Mesothelial cell of epicardium (in vitro differentiated cells): ENCODE data around the gene AOC1. TPM values are rescaled to one million over a fixed set of nuclear protein-coding genes. Genes with fewer than 3 reads are reported as not detected.
A peak's percentile ranks its signal among the peaks of the same experiment; 100 is the strongest.

ENCODE experiments used
- DNase-seq, 2 experiments: peaks; one replicate each; pipeline ENCODE4 v3.0.0; 2021; ENCODE audit warnings: low spot score in 2 of 2; ENCODE audit not compliant: unreplicated experiment in 2 of 2
- H3K27ac Mint-ChIP-seq: 2 replicates; pipeline ENCODE4 v1.8.0; 2021; ENCODE audit warnings: mixed read lengths
- H3K27me3 Mint-ChIP-seq: 2 replicates; pipeline ENCODE4 v1.8.0; 2021; ENCODE audit warnings: low read depth, mixed read lengths
- H3K36me3 Mint-ChIP-seq: 2 replicates; pipeline ENCODE4 v1.8.0; 2021; ENCODE audit warnings: mixed read lengths
- H3K4me1 Mint-ChIP-seq: 2 replicates; pipeline ENCODE4 v1.8.0; 2021; ENCODE audit warnings: mixed read lengths
- H3K4me3 Mint-ChIP-seq: 2 replicates; pipeline ENCODE4 v1.8.0; 2021; ENCODE audit warnings: mild to moderate bottlenecking, moderate library complexity, mixed read lengths
- H3K9me3 Mint-ChIP-seq: 2 replicates; pipeline ENCODE4 v1.8.0; 2021; ENCODE audit warnings: mixed read lengths
- total RNA-seq: library from RNA; stranded (reverse); gene quantifications from 3 replicates; pipeline ENCODE4 v1.2.1, GENCODE V29; 2021
- TF ChIP-seq, protein P1 (sequence below): fragments of 200-600 bp; sonication (generic); IDR thresholded peaks from one replicate; pipeline ENCODE4 v1.5.0; 2021; ENCODE audit warnings: antibody characterized with exemption; ENCODE audit not compliant: unreplicated experiment

AOC1 gene
- total RNA-seq, 1 donor from 2014 or later: not detected

DNA sequence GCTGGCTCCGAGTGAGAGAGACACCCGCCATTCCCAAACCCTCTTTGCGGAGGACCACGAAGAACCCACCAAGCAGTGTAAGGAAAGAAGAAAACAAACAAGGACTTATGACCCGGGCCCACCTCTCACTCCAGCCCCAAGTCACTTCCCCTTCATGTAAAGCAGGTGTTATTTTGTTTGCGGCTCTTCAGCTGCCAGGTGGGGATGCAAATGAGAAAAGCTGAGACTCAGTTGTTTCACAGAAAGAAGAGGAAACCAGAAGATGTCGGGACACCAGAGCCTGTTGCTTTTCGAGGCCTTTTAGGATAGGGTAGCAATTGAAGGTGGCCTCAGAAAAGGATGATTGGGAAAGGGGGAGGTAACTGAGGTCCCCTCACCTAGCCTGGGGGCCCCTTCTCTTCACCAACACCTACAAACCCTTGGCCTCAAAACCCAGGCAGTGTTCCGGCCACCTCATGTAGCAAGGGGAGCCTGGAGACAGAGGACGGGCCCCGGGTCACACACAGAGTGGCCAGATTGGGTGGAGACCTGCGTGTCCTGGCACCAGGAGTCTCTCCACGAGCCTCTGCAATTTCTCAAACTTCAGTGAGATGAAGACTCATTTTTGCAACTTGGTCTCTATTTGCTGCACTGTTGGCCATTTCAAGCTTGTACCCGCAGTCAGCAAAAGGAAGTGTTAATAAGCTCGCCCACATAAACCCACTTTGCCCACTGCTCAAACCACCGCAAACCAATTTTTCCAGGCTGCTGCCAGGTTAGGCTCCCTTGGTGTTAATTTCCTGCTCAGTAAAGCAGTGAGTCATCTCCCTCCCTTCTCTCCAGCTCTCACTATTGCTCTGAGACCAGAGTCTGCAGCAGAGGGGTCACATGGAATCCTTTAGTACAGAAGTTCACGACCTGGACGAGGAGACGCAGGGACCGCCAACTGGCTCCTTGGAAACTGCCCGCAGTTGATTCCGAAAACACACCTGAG is 45.5 kb downstream of the AOC1 start:
- DNase-seq: no peak
- Mint-ChIP-seq H3K9me3 (peaks cover 14% of the 10 kb centered on the region), H3K27ac (no peak overlapping the region), H3K4me3 (no peak overlapping the region), H3K27me3 (peaks cover 55% of the 10 kb centered on the region), H3K36me3 (no peaks in the 10 kb centered on the region), H3K4me1 (peaks cover 19% of the 10 kb centered on the region)
- TF ChIP-seq, protein P1, sequence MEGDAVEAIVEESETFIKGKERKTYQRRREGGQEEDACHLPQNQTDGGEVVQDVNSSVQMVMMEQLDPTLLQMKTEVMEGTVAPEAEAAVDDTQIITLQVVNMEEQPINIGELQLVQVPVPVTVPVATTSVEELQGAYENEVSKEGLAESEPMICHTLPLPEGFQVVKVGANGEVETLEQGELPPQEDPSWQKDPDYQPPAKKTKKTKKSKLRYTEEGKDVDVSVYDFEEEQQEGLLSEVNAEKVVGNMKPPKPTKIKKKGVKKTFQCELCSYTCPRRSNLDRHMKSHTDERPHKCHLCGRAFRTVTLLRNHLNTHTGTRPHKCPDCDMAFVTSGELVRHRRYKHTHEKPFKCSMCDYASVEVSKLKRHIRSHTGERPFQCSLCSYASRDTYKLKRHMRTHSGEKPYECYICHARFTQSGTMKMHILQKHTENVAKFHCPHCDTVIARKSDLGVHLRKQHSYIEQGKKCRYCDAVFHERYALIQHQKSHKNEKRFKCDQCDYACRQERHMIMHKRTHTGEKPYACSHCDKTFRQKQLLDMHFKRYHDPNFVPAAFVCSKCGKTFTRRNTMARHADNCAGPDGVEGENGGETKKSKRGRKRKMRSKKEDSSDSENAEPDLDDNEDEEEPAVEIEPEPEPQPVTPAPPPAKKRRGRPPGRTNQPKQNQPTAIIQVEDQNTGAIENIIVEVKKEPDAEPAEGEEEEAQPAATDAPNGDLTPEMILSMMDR: no peak

DNA sequence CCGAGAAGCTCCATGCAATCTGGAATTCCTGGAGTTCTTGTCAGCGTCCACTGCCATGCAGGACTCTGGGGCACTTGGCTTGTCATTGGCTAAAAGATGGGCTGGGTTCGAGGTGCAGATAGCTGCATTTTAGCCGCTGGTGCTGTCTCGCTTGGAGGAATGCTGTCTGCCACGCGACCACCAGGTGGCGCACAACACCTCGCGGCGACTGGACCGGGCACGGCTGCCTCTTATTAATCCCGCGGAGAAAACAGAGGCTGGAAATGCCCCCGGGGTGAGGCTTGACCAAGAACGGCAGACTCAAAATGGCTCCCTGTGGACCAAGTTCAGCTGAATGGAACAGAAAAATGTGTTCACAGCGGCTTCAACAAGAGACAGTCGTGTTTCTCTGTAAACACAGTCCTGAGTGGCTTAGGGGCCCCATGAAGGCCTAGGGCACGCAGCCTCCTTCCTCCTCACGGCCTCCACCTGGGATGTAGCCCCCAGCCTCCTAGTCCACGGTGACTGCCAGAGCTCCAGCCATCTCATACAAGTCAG is 46.2 kb downstream of the AOC1 start:
- H3K27me3 Mint-ChIP-seq: peaks cover 49% of the 10 kb centered on the region
- H3K4me1 Mint-ChIP-seq: peaks cover 19% of the 10 kb centered on the region
- no peak overlapping the region for H3K27ac Mint-ChIP-seq
- TF ChIP-seq, protein P1: peak; percentile 98
- H3K36me3 Mint-ChIP-seq: no peaks in the 10 kb centered on the region
- peak; percentile 63 to 91 for DNase-seq
- peaks cover 7% of the 10 kb centered on the region for H3K9me3 Mint-ChIP-seq
- H3K4me3 Mint-ChIP-seq: no peak overlapping the region

DNA sequence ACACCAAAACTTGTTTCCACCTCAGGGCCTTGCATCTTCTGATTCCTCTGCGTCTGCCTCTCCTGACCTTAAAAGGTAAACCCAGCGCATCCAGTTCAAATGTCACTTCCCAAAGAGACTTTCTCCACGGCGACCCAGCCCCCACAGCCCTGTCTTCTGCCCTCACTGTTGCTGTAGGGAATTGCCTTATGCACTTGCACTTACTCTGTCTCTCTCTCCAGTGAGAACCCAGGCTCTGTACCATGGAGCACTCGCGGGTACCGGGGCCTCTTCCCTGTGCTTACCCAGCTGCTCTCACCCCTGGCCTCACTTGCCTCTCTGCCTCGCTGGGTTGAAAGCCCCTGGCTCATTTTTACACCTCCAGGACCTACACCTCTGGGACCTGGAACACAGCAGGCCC is 48.4 kb downstream of the AOC1 start:
- DNase-seq: no peak
- TF ChIP-seq, protein P1: no peak
- no peaks in the 10 kb centered on the region for H3K36me3 Mint-ChIP-seq
- peaks cover 19% of the 10 kb centered on the region for H3K4me1 Mint-ChIP-seq
- H3K27ac Mint-ChIP-seq: no peak overlapping the region
- no peak overlapping the region for H3K4me3 Mint-ChIP-seq
- no peaks in the 10 kb centered on the region for H3K9me3 Mint-ChIP-seq
- H3K27me3 Mint-ChIP-seq: peaks cover 50% of the 10 kb centered on the region

DNA sequence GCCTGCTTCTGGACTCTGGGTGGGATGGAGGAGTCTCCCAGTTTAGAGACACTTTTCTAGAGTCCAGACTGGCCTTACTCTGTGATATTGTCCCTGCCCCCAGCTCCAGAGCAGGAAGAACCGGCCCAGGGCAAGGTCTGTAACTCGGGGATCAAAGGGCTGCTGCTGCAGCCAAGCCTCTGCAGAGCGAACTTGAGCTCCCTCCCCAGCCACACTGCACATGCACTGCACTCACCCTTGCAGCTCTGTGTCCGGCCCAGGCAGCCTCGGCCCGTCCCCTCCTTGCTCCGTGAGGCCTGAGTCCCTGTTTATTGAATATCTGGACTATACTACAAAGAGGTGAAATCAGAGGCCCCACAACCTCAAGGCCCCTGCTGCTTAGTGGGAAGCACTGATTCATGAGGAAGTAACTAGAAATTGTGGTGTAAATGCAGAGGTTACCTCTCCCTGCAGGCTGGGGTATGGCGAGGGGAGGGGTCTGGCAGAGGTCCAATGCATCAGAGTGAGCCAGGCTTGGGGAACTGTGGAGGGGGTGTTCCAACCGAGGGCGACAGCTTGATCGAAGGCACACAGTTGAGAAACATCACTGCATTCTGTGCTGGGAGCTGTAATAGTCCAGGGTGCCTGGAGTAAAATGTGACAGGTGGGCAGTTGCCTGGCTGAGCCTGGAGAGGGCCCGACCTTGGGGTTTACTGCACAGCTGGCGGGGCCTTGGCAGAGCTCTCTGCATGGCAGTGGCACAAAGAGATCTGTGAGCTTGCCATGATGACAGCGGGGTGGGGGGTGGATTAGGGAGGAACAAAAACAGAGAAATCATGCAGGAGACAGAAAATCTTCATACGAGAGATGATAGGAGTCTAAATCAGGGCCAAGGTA is 49.1 kb downstream of the AOC1 start:
- Mint-ChIP-seq H3K4me1 (peaks cover 19% of the 10 kb centered on the region), H3K36me3 (no peaks in the 10 kb centered on the region), H3K27me3 (peaks cover 49% of the 10 kb centered on the region), H3K4me3 (no peak overlapping the region), H3K27ac (no peak overlapping the region), H3K9me3 (no peaks in the 10 kb centered on the region)
- TF ChIP-seq, protein P1: no peak
- DNase-seq: peak in 1 of 2 experiments; percentile 64
